Measurements from ENCODE around the gene TTLL11.

- TF ChIP-seq CTCF (conservative IDR thresholded peaks at IDR 0.05) (no peak), ZFX (IDR thresholded peaks at IDR 0.05) (no peak)
Measured at GRCh38 chr9:122112238-122112637, 19.1 kb upstream of the TTLL11 start.

Measured in C4-2B (cell line).